Activated CD4-positive, CD25-positive, alpha-beta regulatory T cell treated with anti-CD3 and anti-CD28 coated beads, Interleukin-2, amount 50 U/mL, for 16 hours (primary cell): ENCODE data around the gene FHL1.
"Not testable (repeated sequence)": the region's sequence is repeated elsewhere in the genome, so short reads cannot be mapped to it uniquely, and the experiment has no call there.

ENCODE experiments used
- DNase-seq: peaks from one replicate; pipeline ENCODE4 v3.0.0-alpha.2; 2020; ENCODE audit warnings: low read depth, low spot score

Gene FHL1

GRCh38 chrX:136146614-136147314 lies 569 bp upstream of the FHL1 start:
- DNase-seq, result no peak

GRCh38 chrX:136147976-136148375 lies 643 bp downstream of the FHL1 start:
- no peak for DNase-seq

- no peak for DNase-seq
Observed at GRCh38 chrX:136148391-136148790, 1.1 kb downstream of the FHL1 start.

GRCh38 chrX:136154998-136155397 lies 7.7 kb downstream of the FHL1 start:
- no peak for DNase-seq

- no peak for DNase-seq
Observed at GRCh38 chrX:136156560-136157117, 9.3 kb downstream of the FHL1 start.

- no peak for DNase-seq
Observed at GRCh38 chrX:136157187-136157586, 9.9 kb downstream of the FHL1 start.

GRCh38 chrX:136158685-136159084 lies 11.4 kb downstream of the FHL1 start:
- no peak for DNase-seq

GRCh38 chrX:136159611-136160025 lies 12.3 kb downstream of the FHL1 start:
- DNase-seq, result no peak

- DNase-seq, result no peak
Observed at GRCh38 chrX:136162827-136163570, 15.7 kb downstream of the FHL1 start.

- DNase-seq, result no peak
Observed at GRCh38 chrX:136163689-136164088, 16.4 kb downstream of the FHL1 start.

GRCh38 chrX:136165406-136165805 lies 18.1 kb downstream of the FHL1 start:
- DNase-seq, result no peak

- no peak for DNase-seq
Observed at GRCh38 chrX:136166221-136166855, 19.0 kb downstream of the FHL1 start.

- not testable (repeated sequence) for DNase-seq
Observed at GRCh38 chrX:136167989-136168388, 20.7 kb downstream of the FHL1 start.

- no peak for DNase-seq
Observed at GRCh38 chrX:136168929-136169735, 21.8 kb downstream of the FHL1 start.

GRCh38 chrX:136170139-136170800 lies 22.9 kb downstream of the FHL1 start:
- no peak for DNase-seq

- DNase-seq, result no peak
Observed at GRCh38 chrX:136171420-136171819, 24.1 kb downstream of the FHL1 start.

GRCh38 chrX:136176399-136176825 lies 29.1 kb downstream of the FHL1 start:
- DNase-seq, result no peak

GRCh38 chrX:136179133-136179532 lies 31.8 kb downstream of the FHL1 start:
- no peak for DNase-seq

- no peak for DNase-seq
Observed at GRCh38 chrX:136182414-136182813, 35.1 kb downstream of the FHL1 start.

- DNase-seq, result no peak
Observed at GRCh38 chrX:136183172-136183571, 35.8 kb downstream of the FHL1 start.

GRCh38 chrX:136183917-136184316 lies 36.6 kb downstream of the FHL1 start:
- DNase-seq, result no peak
